Retinal pigment epithelial cell (primary cell): ENCODE measurements around the gene SPOCK3.

Experiments
- DNase-seq: peaks from one replicate; pipeline ENCODE4 v3.0.0-alpha.2; 2010; ENCODE audit warnings: low read depth
- H3K4me3 ChIP-seq: 2 replicates; pipeline ENCODE4 v1.5.1; 2011; ENCODE audit warnings: mild to moderate bottlenecking, low read length, control low read depth, moderate library complexity
- CTCF ChIP-seq: conservative IDR thresholded peaks from 2 replicates; pipeline ENCODE4 v1.5.1; 2011; ENCODE audit warnings: low read depth, low read length, control low read depth, inconsistent platforms

The SPOCK3 gene

GRCh38 chr4:167136270-167136669 is 98.0 kb downstream of the SPOCK3 start:
- no peak for DNase-seq

GRCh38 chr4:167129146-167129545 is 105.1 kb downstream of the SPOCK3 start:
- no peak for DNase-seq
- H3K4me3 ChIP-seq = no peak overlapping the region
- TF ChIP-seq CTCF = no peak

More at GRCh38 chr4:167136270-167136669, 98.0 kb downstream of the SPOCK3 start:
- H3K4me3 ChIP-seq = no peak overlapping the region
- TF ChIP-seq CTCF = no peak

- H3K4me3 ChIP-seq = no peak overlapping the region
- no peak for TF ChIP-seq CTCF
- no peak for DNase-seq
Measured at GRCh38 chr4:167119392-167119791, 114.9 kb downstream of the SPOCK3 start.

DNA sequence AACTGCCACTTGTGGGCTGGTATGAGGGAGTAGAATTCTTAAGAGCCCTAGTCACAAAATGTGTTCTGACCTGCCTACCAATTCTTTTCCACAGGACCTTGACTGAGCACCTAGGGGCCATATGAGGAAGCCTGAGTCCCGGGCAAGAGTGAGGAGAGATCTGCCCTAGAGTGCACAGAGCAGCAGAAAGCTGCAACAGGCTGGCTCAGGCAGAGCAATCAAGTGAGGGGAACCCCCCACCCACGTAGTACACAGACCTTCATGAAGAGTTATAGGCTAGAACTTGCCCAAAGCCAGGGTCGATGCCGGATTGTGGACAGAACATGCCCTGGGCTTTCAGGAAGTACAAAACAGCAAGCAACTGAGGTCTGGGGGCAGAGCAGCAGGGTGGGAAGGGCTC is 117.0 kb downstream of the SPOCK3 start:
- DNase-seq = no peak
- H3K4me3 ChIP-seq = no peak overlapping the region
- no peak for TF ChIP-seq CTCF

- no peak for TF ChIP-seq CTCF
- DNase-seq = peak; percentile 67
- H3K4me3 ChIP-seq = no peak overlapping the region
Measured at GRCh38 chr4:167114416-167114971, 119.8 kb downstream of the SPOCK3 start.

DNA sequence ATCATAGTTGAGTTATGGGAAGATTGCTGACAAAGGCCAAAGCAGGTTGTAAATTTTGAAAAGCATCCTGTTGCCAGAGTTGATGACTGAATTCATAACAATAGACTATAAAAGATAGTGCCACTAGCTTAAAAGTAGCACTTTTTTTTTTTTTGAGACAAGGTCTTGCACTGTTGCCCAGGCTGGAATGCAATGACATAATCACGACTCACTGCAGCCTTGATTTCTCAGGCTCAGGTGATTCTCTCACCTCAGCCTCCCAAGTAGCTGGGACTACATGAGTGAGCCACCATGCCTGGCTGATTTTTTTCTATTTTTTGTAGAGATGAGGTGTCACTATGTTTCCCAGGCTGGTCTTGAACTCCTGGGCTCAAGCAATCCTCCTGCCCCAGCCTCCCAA is 122.7 kb downstream of the SPOCK3 start:
- no peak overlapping the region for H3K4me3 ChIP-seq
- DNase-seq = no peak
- no peak for TF ChIP-seq CTCF

GRCh38 chr4:167111092-167111491 is 123.2 kb downstream of the SPOCK3 start:
- TF ChIP-seq CTCF = no peak
- DNase-seq = no peak
- no peak overlapping the region for H3K4me3 ChIP-seq
